NCI-H2196 (cell line): ENCODE measurements around the gene AFF2.
"Not testable (repeated sequence)": the region's sequence is repeated elsewhere in the genome, so short reads cannot be mapped to it uniquely, and the experiment has no call there.

Experiments
- DNase-seq: peaks from one replicate; lab custom pipeline; 2025; ENCODE audit not compliant: unreplicated experiment; lab: John Stamatoyannopoulos, UW

Gene AFF2

DNA sequence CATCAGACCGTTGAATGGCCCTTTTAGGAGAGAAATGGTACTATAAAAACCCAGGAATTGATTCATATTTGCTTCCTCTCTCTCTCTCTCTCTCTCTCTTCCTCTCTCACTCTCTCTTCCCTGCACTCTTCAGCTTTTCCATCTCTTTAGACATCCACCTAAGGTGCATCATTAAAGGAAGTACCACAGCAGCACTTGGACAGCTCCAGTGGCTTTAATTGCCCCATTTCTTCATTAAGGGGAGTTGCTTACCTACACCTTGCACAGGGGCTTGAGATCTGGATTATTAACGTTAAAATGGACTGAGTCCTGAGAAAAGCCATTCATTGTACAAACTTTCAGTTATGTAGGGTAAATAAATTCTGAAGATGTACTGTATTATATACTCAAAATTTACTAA is 323.6 kb downstream of the AFF2 start:
- DNase-seq, result no peak

DNA sequence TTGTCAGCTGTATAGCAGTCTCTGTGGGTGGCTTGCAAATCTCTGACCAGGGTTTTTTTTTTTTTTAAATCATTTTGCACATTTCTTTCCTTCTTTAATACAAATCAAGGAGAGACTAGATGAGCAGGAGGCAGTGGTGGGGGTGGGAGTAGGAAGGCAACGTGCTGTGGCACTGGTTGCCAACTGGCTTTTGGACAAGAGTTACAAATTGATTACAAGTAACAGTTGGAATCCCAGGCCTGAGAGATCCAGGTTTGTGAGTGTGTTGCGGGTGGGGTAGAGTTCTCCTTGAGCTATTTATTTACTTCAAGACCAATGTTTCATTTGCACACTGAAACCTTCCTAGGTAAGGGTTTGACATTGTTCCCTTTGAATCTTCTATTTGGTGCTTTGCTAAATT is 325.3 kb downstream of the AFF2 start:
- no peak for DNase-seq

DNA sequence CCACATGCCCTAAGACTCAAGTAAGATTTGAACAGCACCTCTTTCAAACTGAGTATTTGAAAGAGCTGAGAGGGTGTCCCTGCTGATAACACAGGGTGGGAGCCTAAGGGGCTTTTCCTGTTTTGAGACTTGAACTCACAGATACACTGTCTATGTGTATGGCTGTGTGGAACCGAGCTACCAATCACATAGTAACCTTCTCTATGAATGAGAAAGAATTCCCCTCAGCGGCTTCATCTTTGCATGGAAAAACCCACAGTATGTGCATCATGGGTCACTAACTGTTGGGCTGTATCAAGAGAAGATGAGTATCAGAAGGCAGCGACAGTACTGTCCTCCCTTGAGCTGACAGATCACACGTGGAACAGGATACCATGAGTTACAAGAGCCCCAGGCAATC is 336.3 kb downstream of the AFF2 start:
- no peak for DNase-seq

DNA sequence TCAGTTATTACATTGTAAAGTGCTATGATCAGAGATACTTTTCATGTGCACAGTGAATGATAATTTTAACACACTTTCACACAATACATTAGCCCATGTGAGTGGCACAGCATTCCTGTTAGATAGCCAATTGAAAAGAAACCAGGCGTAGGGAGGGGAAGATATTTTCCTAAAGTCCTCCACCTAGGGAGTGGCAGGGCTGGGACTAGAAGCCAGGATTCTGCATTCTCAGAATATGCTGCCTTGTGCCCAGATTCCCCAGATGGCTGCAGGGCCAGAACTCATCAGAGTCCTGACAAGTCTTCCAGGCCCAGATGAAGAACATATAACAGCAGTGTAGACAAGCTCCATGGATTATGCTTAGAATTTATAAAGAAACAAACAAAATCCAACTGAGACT is 350.2 kb downstream of the AFF2 start:
- DNase-seq, result no peak

DNA sequence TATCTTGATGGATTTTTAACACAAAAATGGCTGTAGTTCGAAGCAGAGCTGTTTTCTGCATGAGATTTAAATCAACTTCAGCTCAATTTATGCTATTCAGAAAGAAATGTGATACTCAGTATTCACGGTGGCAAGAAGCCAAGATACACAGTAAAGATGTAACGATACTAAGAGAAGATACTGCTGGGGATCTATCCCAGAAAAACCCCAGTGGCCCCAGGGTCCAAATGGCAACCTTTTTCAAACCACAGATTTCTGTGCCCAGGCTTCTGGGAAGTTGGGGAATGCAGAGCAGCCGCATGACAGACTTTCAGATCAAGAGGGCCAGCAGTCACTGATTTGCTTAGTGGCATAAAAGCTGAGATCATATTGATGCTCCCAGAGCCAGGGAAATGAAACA is 353.9 kb downstream of the AFF2 start:
- no peak for DNase-seq

DNA sequence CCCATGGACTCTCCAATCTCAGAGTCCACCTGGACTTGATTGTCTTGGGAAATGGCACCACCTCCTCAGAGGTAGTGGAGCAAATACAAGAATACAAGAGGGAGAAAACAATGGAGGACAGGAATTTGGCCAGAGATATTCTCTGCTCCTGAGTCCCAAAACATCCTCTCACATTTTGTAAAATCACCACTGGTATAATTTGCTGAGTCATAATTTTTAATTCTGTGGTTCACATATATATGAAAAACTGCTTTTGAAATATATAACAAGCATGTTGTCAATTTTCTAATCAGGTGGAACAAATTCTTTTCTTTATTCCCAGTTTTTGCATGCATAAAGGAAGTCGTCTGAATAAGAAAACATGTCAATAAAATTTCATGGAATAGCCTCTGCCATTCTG is 356.1 kb downstream of the AFF2 start:
- no peak for DNase-seq

DNA sequence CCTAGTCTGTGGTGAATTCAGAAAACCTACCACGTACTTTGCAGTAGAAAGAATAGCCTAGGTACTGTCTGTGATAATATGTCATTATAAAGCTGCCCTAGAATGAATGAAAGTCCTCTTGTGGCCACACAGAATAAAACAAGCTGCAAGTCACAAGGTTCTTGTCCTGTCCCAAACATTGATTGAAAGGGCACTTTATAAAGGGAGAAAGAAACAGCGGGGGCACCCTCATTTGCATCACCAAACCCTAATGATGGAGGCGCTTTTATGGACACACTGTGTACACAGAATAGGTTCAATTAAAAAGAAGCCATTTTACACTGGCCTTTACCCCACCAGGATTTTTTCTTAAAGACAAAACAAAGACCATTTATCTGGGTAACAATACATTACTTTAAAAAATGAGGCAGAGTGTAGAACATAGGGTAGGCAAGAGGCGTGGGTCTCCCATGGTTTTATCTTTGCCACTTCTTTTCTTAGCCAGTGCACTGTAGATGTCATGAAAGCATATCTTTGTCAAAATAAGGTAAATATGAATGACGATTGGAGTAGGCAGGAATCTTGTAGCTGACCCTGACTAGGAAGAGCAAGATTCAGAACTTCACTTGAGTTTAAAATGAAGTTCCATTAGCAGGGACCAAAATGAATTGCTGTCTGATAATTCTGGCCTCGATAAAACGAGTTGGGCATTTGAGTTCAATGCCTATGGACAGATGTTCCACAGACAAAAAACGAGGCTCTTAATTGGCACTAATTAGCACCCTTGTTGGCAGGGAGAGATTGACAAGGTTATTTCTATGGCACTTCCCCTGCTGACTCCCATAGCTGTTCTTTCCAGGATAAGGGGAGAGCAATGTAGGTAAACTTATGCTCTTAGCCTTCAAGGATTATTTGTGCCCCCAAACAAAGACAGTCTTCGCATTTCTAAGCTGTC is 365.1 kb downstream of the AFF2 start:
- no peak for DNase-seq

DNA sequence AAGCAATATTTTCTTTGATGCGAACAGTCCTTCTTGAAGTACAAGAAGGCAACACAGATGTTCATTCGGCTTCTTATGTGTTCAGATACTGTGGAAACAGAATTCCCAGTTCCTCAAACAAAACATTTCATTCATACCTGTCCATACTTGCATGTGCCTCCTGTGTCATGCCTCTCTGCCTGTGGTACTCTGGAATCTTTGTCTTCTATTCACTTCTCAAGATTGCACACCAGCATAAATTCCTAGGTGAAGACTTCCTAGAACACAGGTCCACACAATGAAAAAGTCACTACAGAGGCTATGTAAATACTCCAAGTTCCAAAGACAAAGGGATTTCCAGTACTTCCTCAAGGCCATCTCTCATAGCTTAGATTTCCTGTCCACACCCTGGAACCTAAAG is 367.2 kb downstream of the AFF2 start:
- DNase-seq, result no peak

DNA sequence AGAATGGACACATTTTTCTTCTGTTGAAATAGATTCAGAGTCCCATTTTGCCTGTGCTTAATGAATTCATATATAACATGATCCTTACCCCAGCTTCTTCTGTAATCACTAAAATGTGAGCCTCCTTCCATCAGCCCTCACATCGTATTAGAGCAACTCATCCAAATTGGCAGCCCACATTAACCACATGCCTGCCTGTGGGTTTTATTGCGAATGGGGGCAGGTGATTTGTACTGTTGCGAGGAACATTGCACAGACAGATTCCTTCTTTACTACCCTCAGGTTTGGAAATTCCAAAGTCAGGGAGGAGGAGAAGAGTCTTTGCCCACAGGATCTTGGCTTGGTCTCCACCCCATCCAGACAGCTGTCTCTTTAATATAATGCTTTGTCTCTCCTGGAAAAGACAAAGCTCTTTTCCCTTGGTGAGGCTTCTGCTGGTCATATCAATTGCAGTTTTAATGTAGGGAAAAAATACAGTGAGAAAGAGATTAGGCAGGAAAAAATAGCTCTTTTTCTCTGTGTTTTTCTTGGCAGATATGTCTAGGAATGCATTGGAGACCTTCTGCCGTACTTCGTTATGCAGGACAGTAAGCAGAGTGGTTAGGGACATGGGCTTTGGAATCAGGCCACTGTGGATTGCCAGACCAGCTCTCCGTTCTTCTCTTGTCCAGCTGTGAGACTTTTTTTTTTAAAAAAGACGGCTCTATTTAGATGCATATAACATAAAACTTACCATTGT is 371.2 kb downstream of the AFF2 start:
- DNase-seq, result no peak

DNA sequence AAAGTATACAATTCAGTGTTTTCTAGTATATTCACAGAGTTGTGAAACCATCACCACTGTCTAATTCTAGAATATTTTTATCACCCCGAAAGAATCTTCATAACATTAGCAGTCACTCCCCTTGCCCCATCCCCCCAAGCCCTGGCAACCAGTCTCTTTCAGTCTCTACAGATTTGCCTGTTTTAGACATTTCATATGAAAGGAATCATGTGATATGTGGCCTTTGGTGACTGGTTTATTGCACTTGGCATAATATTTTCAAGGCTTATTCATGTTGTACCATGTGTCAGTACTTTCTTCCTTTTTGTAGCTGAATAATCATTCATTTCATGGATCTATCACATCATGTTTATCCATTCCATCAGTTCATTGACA is 371.7 kb downstream of the AFF2 start:
- no peak for DNase-seq

DNA sequence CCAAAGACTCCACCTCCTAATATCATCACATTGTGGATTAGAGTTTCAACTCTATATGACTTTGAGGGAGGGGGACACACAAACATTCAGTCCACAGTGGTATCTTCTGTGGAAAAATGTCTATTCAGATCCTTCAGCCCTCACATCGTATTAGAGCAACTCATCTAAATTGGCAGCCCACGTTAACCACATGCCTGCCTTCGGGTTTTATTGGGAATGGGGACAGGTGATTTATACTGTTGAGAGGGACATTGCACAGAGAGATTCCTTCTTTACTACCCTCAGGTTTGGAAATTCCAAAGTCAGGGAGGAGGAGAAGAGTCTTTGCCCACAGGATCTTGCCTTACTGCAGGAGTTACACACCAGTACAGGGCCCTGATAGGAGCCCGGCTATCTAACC is 372.5 kb downstream of the AFF2 start:
- no peak for DNase-seq

DNA sequence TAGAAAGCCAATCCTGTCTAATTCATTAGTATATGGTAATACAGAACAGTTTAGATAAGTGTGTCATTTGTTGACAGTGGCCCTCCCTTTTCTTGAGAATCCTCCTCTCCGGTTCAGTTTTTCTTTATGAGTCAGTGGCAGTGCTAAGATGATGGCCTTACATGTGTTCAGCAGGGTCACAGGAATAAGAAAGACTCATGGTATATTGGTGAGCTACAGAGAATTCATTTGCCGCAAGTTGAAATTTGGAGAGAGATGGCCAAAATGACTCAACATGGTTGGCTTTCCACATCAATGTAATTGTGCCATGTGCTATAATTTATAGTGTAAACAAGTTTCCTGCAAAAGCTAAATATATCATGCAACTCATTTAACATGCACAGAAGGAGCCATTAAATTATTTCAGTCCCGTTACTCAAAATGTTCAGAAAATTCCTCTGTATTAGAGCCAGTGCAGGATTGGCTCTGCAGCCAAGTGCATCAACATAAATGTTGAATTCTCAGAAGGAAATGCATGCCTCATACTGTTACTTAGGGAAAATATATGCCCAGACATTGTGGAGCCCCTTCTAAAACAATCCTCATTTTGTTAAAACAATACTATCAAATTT is 374.3 kb downstream of the AFF2 start:
- no peak for DNase-seq

DNA sequence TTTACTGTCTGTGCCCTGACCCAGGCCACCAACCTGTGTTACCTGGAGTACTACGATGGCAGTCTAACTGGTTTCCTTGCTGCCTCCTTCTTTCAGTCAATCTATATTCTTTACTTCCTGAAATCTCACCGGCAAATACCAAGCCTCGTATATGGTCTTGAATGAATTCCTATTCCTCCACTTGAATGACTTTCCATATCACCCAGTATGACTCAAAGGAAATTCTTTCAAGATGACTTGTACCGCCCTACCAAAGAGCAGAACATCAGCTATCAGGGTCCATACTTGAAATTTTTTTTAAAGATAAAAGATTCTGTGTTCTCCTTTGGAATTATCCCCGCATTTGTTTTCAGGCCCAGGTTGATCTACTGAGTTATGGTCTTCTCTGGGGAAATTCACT is 378.0 kb downstream of the AFF2 start:
- no peak for DNase-seq

DNA sequence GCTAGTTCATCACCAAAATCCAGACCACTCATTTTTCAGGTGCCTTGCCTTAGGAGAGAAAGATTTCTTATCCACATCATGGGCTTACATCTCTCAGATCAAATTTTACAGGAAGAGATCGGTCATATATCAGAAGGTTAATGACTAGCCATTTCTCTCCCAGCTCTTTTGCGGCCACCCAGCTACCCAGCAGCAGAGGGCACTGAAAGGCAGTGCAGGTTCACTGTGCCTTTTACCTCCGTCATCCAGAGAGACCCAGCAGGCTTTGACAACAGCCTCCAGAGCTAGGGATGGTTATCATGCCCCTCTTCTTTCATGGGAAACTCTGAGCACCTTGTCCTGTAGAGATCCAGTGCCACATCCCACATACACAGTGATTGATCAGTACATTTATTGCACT is 384.8 kb downstream of the AFF2 start:
- no peak for DNase-seq

DNA sequence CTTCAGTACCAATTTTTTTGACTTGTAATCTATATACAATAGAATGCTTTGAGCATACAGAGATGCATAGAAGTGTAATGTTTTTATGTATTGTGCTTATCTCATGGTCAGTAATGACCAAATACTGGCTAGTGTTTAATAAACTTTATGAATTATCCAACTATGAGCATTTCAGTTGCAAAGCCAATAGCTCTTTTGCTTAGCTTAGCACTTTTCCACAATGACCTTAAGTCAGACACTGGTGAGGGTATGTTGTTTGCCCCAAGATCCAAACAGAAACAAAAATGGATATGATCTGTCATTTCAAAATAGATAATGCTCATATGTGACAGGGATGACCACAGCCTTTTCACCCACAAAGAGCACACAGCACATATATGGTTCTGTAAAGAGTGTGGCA is 393.0 kb downstream of the AFF2 start:
- DNase-seq, result no peak

DNA sequence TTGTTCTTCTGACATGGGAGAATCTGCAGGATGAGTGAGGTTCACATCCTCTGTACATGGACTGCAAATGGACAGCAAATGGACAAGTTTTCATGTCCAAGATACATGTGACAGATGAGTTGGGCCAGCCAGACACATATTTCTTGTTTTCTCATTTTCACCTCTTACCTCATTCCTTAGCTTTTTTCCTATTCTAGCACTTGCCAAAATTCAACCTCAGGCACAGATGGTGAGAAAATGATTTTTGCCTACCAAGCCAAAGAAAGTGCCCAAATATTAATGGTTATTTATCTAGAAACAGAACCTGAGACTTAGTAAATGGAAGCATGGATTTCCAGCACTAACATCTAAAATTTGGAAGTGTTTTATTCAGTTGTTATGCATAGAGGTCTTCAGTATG is 402.2 kb downstream of the AFF2 start:
- DNase-seq, result no peak

DNA sequence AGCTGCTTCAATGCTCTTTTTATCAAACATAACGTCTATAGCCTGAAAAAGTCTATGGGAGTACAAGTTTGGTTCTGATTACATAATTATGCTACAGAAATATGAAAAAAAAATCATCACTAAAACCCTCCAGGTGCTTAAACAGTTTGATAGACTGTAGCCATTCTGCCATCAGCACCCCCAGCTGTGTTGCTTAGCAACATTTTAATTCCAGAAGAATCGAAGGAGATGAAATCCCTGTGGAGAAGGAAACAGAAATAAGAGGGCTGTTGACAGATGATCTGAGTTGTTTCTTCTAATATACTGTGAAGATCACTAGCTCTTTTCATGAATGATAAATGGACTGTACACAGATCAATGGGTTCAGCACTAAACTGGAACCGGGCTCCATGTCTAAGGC is 402.8 kb downstream of the AFF2 start:
- no peak for DNase-seq

DNA sequence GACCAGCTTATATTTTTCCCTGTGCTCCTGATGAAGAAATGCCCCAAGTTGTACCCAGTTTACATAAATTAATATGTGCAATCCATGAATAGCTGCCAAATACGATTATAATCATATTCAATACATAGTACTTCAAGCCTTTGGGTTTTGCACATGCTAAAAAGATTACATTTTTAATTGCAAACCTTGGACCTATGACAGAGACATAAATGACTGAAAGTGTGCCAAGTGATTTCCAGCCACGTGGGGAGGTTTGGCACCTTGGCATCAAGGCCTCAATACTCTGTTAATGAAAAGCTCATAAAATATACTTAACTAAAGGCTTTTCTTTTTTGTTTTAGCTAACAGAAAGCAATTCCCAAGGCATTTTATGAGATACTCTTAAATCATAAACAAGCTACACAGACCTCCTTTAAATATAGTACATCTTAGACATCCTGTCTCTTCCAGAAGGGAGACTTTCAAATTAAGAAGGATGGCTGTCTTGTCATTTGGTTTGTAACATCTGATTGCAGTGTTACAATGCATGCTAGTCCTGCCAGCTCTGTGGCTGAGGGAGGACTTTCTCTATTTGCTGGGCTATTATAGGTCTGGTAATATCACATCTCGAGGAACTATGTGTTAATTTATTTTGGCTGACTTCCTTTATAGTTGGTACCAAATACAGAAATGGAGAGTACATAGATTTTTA is 404.1 kb downstream of the AFF2 start:
- no peak for DNase-seq

DNA sequence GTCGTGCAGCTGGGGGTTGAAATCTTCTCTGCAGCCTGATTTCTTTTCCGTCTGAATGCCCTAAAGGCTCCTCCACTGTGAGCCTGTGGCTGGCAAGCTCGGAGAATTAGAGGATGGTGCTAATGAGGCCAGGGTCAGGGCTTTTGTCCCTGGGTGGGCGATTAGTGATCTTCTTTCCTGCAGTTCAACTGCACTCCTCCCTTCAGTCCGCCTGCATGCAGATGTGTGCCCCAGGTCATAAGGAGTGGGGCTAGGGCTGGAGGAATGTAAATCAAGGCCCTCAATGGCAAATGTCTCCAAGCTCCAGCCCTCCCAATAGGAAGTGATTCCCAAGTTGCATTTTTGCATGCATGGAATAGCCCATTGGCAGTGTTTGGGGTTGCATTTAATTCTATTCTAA is 405.0 kb downstream of the AFF2 start:
- DNase-seq, result no peak

DNA sequence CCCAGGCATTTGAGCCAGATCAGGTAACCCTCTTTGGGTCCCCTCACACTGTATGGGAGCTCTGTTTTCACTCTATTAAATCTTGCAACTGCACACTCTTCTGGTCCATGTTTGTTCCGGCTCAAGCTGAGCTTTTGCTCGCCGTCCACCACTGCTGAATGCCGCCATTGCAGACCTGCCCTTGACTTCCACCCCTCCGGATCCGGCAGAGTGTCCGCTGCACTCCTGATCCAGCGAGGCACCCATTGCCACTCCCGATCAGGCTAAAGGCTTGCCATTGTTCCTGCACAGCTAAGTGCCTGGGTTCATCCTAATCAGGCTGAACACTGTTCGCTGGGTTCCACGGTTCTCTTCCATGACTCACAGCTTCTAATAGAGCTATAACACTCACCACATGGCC is 406.2 kb downstream of the AFF2 start:
- not testable (repeated sequence) for DNase-seq

DNA sequence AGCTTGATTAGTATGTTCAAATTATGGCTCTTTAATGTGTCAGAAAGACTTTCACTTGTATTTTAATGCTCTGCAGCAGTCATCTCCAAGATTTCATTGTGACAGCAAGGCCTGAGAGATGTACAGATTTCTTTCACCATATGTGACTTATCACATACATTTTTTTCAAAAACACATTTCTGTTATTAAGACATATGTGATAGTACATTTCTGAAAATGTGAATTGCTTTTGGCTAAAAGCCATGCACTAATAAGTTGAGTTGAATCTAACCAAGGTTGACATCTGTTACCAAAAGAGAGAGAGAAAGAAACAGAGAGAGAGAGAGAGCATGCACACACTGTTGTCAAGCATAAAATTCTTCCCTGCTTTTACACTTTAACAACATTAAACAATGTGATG is 409.3 kb downstream of the AFF2 start:
- DNase-seq, result no peak

DNA sequence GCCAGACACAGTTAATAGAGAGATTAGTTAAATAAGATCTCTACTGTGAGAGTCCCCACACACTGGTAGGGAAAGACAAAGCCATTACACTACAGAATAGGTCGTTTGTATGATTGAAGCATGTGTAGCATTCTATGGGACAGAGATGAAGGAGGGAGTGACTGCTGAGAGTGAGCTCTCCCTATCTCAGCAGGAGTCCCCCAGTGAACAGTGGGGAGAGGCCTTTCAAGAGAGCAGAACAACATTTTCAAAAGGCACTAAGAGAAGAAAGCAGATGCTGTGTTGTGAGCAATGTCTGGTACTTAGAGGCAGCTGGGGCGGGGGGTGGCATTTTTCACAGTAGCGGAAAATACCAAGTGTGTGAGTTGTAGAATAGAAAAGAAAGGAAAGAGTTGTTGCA is 413.6 kb downstream of the AFF2 start:
- no peak for DNase-seq
